ENCODE results near the gene LRMDA. TPM values are rescaled to one million over a fixed set of nuclear protein-coding genes. Genes with fewer than 3 reads are reported as not detected.

LRMDA gene
- total and polyA plus RNA-seq, 10 of the 15 experiments (the other 5 are each of a cell fraction or from before 2014, with no cell fraction given), result 0.07 to 0.54 (median 0.29) TPM; not detected in 4

DNA sequence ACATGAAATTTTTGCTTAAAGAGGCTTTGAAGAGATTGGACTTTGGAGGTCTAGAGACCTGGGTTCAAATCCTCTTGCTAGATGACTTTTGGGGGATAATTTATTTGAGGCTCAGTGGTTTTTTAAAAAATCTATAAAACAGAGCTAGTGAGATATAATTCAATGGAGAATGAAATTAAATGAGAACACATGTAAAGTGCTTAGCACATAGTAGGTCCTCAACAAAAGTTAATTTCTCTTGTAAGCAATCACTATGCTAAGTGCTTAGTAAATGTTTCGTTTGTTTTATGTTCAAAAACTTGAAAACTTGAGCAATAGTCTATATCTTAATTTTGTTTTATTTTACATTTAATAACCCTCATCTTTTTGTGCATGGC is 64.8 kb downstream of the LRMDA start (continued):
- TF ChIP-seq KAT2A (conservative IDR thresholded peaks at IDR 0.05; ENCODE audit: control insufficient read depth, low read depth, low read length), result no peak
- no peak for TF ChIP-seq STAT3 (IDR thresholded peaks at IDR 0.05; ENCODE audit: low read depth, low read length)

DNA sequence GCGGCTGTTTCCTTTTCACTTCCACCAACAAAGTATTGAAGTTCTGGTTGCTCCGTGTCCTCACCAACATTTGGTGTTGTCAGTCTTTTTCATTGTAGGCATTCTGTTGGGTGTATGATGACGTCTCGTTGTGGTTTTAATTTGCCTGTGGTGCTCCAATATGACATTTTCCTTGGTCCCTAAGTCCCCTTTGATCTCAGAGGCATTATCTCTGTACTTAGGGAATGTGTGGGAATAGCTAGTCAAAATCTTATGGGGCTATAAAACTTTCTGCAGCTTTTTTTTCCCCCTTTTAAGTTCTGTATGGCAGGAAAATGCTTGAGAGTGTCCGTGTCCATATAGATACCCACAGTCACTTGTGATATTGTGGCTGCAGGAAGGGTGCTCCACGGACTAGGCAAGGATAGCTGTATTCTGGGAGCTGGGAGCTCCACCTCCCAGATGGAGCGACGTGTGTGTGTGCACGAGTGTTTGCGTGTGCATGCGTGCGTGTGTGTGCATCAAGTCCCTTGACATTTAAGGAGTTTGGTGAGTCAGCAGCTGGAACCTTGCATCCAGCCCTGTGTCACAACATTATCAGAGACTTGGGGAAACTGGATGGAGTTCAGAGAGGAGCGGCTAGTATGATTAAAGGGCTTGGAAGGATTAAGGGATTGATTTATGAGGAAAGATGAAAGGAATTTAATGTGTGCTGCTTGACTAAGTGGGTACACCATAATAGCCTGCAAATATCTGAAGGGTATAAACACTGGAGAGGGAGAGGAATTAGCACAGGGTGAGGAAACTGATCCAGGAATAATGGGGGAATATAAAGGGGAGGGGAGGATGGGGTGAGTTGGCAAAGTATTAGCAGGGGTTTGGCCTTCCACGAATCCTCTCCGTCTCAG is 66.8 kb downstream of the LRMDA start:
- WGBS (ENCODE audit: insufficient coverage, insufficient replicate concordance, low lambda C conversion rate, missing lambda C conversion rate), result 50% methylated on average over 15 of the region's 15 CpGs
- Histone ChIP-seq H3K79me2 (ENCODE audit: control insufficient read depth, insufficient read depth, low read length) (no peaks in the 10 kb centered on the region), H3K27ac (ENCODE audit: control insufficient read depth, insufficient read depth) (no peak overlapping the region), H3K27me3 (replicated peaks in 1 of 2; ENCODE audit: control insufficient read depth in 2 of 2, insufficient read depth in 2 of 2, low read length in 1 of 2) (no peaks in the 10 kb centered on the region; a peak in 1 of 4 replicates), H3K4me3 (no peak overlapping the region), H2AFZ (ENCODE audit: control insufficient read depth, low read depth, low read length) (no peak overlapping the region), H3K9me3 (replicated peaks; ENCODE audit: control insufficient read depth, insufficient read depth, low read length) (no peaks in the 10 kb centered on the region; the same call in 2 of the 3 replicates), H3K4me1 (ENCODE audit: control insufficient read depth, insufficient read depth, low read length) (no peaks in the 10 kb centered on the region), H3K9ac (ENCODE audit: control insufficient read depth, insufficient read depth, low read length) (no peak overlapping the region), H3K4me2 (ENCODE audit: control insufficient read depth, insufficient read depth) (no peak overlapping the region), H4K20me1 (ENCODE audit: control insufficient read depth, insufficient read depth) (no peaks in the 10 kb centered on the region), H3K36me3 (ENCODE audit: control insufficient read depth in 2 of 2, insufficient read depth in 2 of 2, low read length in 1 of 2) (no peaks in the 10 kb centered on the region)
- no peak for FAIRE-seq
- no peak for DNase-seq (ENCODE audit: low read depth, low spot score)
- ChIA-PET SMC1A (ENCODE audit: uncharacterized antibody, unreplicated experiment) (interaction anchor here (1.0 kb wide), 1 partner anchor 11 kb away, joined by 4 read pairs; no protein-coding TSS in a partner anchor), POLR2A (no interaction called here), RAD21 (ENCODE audit: unreplicated experiment) (no interaction called here), CTCF (interaction anchor here (0.6 to 1.9 kb wide), 3 partner anchors 11 to 36 kb away, joined by 3 to 6 read pairs (median 5); no protein-coding TSS in a partner anchor)
- in situ Hi-C loops (cut with MboI), result no loop called here
- BruUV-seq (replicated peaks), result no TSS peak
- intact Hi-C loops (cut with micrococcal nuclease; ENCODE audit: unreplicated experiment), result no loop called here
- no peak for ATAC-seq
- no peak for TF ChIP-seq NR2C2 (IDR thresholded peaks at IDR 0.05; ENCODE audit: borderline replicate concordance, control insufficient read depth, insufficient read length, low read depth)
- TF ChIP-seq ESRRA (IDR thresholded peaks at IDR 0.05; ENCODE audit: low read length), result no peak
- no peak for TF ChIP-seq GATAD2B (conservative IDR thresholded peaks at IDR 0.05; ENCODE audit: low read depth)
- TF ChIP-seq, protein P1, sequence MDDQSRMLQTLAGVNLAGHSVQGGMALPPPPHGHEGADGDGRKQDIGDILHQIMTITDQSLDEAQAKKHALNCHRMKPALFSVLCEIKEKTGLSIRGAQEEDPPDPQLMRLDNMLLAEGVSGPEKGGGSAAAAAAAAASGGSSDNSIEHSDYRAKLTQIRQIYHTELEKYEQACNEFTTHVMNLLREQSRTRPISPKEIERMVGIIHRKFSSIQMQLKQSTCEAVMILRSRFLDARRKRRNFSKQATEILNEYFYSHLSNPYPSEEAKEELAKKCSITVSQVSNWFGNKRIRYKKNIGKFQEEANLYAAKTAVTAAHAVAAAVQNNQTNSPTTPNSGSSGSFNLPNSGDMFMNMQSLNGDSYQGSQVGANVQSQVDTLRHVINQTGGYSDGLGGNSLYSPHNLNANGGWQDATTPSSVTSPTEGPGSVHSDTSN (IDR thresholded peaks at IDR 0.05; ENCODE audit: insufficient replicate concordance, low read depth, low read length), result no peak
- TF ChIP-seq, protein P2, sequence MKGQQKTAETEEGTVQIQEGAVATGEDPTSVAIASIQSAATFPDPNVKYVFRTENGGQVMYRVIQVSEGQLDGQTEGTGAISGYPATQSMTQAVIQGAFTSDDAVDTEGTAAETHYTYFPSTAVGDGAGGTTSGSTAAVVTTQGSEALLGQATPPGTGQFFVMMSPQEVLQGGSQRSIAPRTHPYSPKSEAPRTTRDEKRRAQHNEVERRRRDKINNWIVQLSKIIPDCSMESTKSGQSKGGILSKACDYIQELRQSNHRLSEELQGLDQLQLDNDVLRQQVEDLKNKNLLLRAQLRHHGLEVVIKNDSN (IDR thresholded peaks at IDR 0.05; ENCODE audit: borderline replicate concordance, extremely low read length, insufficient read depth, low read depth, low read length), result no peak
- no peak for TF ChIP-seq RELA (IDR thresholded peaks at IDR 0.05; ENCODE audit: borderline replicate concordance, partially characterized antibody)
- TF ChIP-seq RB1 (IDR thresholded peaks at IDR 0.05; ENCODE audit: borderline replicate concordance), result no peak
- no peak for TF ChIP-seq CHD2 (IDR thresholded peaks at IDR 0.05; ENCODE audit: borderline replicate concordance, low read depth, low read length)
- no peak for TF ChIP-seq RUNX3 (IDR thresholded peaks at IDR 0.05; ENCODE audit: low read length)
- TF ChIP-seq ZZZ3 (IDR thresholded peaks at IDR 0.05; ENCODE audit: control insufficient read depth, insufficient read length, low read depth), result no peak
- no peak for TF ChIP-seq NRF1 (conservative IDR thresholded peaks at IDR 0.05; ENCODE audit: low read depth, low read length)
- no peak for TF ChIP-seq ZNF384 (IDR thresholded peaks at IDR 0.05; ENCODE audit: borderline replicate concordance, low read depth, low read length)
- TF ChIP-seq CBX3 (IDR thresholded peaks at IDR 0.05; ENCODE audit: borderline replicate concordance, low read depth), result no peak
- TF ChIP-seq, protein P3, sequence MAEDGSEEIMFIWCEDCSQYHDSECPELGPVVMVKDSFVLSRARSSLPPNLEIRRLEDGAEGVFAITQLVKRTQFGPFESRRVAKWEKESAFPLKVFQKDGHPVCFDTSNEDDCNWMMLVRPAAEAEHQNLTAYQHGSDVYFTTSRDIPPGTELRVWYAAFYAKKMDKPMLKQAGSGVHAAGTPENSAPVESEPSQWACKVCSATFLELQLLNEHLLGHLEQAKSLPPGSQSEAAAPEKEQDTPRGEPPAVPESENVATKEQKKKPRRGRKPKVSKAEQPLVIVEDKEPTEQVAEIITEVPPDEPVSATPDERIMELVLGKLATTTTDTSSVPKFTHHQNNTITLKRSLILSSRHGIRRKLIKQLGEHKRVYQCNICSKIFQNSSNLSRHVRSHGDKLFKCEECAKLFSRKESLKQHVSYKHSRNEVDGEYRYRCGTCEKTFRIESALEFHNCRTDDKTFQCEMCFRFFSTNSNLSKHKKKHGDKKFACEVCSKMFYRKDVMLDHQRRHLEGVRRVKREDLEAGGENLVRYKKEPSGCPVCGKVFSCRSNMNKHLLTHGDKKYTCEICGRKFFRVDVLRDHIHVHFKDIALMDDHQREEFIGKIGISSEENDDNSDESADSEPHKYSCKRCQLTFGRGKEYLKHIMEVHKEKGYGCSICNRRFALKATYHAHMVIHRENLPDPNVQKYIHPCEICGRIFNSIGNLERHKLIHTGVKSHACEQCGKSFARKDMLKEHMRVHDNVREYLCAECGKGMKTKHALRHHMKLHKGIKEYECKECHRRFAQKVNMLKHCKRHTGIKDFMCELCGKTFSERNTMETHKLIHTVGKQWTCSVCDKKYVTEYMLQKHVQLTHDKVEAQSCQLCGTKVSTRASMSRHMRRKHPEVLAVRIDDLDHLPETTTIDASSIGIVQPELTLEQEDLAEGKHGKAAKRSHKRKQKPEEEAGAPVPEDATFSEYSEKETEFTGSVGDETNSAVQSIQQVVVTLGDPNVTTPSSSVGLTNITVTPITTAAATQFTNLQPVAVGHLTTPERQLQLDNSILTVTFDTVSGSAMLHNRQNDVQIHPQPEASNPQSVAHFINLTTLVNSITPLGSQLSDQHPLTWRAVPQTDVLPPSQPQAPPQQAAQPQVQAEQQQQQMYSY (CRISPR knock-in tag; IDR thresholded peaks at IDR 0.05), result no peak

Measured in GM12878 (cell line).